ENCODE data around the gene MARCHF10.

DNA sequence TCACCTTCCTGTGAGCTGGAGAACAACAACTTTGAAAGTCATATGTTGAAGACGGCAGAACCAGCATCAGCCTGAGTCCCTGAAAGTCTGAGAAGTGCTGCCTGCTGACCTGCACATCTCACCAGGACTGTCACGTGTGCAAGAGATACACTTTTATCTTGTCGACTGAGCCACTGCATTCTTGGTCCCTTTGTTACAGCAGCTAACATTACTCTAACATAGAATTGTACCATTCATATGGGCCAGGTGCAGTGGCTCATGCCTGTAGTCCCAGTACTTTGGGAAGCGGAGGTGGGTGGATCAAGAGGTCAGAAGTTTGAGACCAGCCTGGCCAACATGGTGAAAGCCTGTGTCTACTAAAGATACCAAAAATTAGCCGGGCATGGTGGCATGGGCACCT, 40.1 kb downstream of the MARCHF10 start:
- TF ChIP-seq, protein P1, sequence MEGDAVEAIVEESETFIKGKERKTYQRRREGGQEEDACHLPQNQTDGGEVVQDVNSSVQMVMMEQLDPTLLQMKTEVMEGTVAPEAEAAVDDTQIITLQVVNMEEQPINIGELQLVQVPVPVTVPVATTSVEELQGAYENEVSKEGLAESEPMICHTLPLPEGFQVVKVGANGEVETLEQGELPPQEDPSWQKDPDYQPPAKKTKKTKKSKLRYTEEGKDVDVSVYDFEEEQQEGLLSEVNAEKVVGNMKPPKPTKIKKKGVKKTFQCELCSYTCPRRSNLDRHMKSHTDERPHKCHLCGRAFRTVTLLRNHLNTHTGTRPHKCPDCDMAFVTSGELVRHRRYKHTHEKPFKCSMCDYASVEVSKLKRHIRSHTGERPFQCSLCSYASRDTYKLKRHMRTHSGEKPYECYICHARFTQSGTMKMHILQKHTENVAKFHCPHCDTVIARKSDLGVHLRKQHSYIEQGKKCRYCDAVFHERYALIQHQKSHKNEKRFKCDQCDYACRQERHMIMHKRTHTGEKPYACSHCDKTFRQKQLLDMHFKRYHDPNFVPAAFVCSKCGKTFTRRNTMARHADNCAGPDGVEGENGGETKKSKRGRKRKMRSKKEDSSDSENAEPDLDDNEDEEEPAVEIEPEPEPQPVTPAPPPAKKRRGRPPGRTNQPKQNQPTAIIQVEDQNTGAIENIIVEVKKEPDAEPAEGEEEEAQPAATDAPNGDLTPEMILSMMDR (IDR thresholded peaks at IDR 0.05): no peak
- no peak for TF ChIP-seq POLR2A (IDR thresholded peaks at IDR 0.05)

All from testis (tissue), 2 donors.